Stimulated activated CD4-positive, alpha-beta T cell treated with anti-CD3 and anti-CD28 coated beads, Interleukin-1b, Interleukin-23, amount 100 ng/mL, for 4 hours (primary cell): ENCODE measurements around the gene RAMP2.
A peak's percentile ranks its signal among the peaks of the same experiment; 100 is the strongest.
"Not testable (repeated sequence)": the region's sequence is repeated elsewhere in the genome, so short reads cannot be mapped to it uniquely, and the experiment has no call there.

Experiments used
- DNase-seq, 2 donors: peaks; one replicate each; pipeline ENCODE4 v3.0.0-alpha.2; 2020; ENCODE audit warnings: low read depth in 2 of 2

RAMP2 gene

GRCh38 chr17:42768006-42768405 is 7.0 kb downstream of the RAMP2 start:
- DNase-seq: not testable (repeated sequence)

DNA sequence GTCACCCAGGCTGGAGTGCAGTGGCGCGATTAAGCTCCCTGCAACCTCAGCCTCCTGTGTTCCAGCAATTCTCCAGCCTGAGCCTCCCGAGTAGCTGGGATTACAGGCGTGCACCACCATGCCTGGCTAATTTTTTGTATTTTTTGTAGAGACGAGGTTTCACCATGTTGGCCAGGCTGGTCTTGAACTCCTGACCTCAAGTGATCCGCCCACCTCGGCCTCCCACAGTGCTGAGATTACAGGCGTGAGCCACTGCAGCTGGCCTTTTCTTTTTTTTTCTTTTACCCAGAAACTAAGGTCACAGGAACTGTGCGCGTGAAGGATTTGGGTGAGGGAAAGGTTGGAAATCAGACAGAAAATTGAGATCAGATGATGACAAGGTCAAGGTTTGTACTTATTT is 8.9 kb downstream of the RAMP2 start:
- not testable (repeated sequence) for DNase-seq

- DNase-seq: no peak
Observed at GRCh38 chr17:42772945-42773289, 11.9 kb downstream of the RAMP2 start.

DNA sequence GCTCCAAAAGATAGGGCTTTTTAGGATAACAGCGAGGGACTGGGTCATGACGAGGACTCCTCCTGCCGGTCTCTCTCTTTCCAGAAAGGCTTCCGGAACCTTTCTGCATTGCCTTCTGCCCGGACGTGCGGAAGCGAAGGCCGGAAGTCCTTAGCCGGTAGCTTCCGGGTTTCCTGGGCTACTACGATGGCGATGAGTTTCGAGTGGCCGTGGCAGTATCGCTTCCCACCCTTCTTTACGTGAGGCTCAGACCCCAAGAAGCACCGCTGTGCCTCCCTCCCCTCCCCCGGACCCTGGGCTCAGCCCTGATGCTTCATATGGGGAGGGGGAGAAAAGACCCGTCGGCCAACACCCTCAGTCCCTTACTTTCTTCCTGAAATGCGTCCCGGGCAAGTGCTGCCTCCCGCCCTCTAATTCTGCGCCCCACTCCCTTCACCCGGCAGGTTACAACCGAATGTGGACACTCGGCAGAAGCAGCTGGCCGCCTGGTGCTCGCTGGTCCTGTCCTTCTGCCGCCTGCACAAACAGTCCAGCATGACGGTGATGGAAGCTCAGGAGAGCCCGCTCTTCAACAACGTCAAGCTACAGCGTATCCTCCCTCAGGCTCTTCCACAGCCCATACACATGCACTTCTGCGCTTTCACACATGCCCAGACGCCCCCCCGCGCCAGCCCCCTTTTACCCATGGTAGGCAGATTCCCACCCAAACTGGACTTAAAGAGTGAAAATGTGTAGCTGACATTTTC is 12.4 kb downstream of the RAMP2 start, which contains the start of gene VPS25:
Gene VPS25 (plus strand): TSS at position 160 of the 746 bp plus-strand sequence. CDS start 27 bp downstream, at position 187.
- DNase-seq: peak; percentile 60 to 62

DNA sequence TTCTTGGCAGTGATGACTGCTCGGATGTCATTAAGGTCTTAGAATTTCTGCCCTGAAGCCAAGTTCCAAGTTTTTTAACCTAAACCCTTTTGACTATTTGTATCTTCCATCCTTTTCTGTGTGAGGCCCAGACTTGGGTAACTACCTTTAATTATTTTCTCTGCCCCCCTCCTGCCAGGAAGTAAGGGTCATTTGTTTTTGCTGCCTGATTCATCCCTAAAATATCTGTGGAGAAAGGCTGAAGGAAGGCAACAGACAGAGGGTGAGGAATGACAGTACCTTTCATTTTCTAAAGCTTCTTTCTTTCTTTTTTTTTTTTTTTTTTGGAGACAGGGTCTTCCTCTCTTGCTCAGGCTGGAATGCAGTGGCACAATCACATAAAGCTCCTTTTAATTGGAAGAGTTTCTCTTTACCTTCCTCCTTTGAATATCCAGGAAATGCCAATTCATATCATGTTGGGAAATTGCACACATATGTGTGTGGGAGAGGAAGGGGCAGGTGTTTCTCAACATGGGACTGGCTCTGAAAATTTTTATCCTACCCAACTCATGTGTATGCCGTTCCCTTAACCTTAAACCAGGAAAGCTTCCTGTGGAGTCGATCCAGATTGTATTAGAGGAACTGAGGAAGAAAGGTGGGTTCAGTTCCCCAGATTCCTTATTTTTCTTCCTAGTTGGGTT is 13.2 kb downstream of the RAMP2 start:
- DNase-seq: no peak

DNA sequence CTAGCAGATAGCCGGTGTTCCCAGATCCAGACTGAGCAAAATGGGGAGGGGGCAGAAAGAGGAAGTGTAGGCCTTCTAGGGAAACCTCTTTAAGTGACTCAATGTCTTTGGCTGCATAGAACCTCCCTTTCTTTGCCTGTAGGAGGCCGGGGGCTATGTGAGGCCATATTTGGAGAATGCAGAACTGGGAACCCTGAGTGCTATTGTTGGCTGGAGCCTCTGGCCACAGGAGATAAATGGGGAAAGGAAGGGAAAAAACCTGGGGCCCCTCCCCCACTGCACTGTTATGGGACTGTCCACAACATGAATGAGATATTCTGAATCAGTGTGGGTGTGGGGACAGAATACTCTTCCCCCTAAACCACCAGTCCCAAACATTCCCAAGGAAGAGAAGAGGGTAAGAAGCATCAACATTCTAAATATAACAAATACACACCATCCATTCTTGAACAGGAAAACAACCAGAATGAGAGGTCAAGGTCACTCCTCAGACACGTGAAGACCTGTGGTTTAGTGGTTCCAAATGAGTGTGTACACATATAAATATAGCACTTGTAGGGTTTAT is 14.6 kb downstream of the RAMP2 start:
- no peak for DNase-seq

DNA sequence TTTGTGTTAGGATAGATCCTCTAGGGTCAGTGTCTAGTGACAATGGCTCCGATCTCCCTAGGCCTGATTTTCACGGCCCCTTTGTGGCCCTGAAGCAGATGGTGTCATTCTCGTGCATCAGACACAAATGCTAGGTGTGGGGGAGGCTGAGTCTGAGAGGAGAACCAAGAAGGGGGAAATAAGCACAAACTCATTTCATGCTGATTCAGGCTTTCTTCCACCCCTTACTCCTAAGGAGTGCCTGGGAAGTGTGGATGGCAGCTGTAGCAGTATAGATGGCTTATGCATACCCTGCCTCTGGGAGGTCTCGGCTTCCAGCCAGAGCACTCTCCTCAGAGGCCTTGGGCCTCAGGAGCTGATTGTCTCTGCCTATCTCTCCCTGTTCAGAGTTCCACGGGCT is 17.5 kb downstream of the RAMP2 start:
- no peak for DNase-seq

- DNase-seq: no peak
Observed at GRCh38 chr17:42779304-42779935, 18.4 kb downstream of the RAMP2 start.

DNA sequence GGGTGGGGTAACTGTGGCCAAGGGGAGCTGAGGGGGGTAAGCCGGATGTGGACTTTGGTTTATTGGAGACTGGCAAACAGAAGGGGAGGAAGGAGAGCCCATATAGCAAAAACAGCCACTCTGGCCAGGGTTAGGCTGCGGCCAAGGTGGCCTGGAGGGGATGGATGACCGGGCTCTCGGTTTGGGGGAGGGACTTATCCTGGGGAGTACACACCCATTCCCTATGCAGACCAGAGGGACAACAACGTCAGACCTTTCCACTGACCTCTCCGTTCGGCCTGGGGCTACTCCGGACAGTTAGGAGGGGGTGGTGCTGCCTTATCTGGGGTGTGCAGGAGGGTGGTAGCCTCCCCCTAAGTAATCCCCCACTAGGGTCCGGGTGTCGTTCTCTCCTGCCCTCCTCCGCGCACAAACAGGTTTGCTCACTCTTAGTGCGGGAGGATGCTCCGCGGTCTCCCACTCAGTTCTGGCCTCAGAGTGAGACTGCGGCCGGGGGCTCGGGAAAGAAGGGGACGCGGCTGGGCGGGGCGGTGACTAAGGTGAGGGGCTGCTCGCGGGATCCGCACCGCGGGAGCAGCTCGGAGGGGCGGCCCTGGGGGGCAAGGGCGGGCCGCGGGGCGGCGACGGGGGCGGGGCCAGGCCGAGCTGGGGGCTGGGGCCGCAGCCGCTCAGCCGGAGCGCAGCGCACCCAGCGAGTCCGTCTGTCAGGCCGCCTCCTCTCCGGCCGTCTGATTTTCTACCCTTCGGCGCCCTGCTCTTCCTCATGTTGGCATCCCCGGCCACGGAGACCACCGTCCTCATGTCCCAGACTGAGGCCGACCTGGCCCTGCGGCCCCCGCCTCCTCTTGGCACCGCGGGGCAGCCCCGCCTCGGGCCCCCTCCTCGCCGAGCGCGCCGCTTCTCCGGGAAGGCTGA is 19.2 kb downstream of the RAMP2 start, which contains the start of gene WNK4:
Gene WNK4 (plus strand): TSS at position 675 of the 915 bp plus-strand sequence. CDS start 89 bp downstream, at position 764.
- DNase-seq: no peak

DNA sequence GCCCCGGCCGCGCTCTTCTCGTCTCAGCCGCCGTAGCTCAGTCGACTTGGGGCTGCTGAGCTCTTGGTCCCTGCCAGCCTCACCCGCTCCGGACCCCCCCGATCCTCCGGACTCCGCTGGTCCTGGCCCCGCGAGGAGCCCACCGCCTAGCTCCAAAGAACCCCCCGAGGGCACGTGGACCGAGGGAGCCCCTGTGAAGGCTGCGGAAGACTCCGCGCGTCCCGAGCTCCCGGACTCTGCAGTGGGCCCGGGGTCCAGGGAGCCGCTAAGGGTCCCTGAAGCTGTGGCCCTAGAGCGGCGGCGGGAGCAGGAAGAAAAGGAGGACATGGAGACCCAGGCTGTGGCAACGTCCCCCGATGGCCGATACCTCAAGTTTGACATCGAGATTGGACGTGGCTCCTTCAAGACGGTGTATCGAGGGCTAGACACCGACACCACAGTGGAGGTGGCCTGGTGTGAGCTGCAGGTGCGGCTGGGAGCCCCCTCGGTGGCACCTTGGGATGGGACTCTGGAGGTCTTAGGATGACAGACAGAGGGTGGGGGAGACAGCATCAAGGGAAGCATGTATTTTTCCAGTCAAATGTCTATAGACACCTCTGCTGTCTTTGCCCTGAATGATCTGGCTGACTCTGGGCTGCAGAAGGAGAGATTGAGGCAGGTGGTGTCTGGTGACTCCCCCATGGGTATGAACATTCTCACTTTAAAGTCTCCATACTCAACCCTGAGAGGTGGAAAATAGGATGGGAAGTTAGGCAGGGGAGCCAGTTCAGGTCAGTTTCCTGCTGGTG is 20.0 kb downstream of the RAMP2 start:
- no peak for DNase-seq

GRCh38 chr17:42781639-42782165 is 20.7 kb downstream of the RAMP2 start:
- no peak for DNase-seq

DNA sequence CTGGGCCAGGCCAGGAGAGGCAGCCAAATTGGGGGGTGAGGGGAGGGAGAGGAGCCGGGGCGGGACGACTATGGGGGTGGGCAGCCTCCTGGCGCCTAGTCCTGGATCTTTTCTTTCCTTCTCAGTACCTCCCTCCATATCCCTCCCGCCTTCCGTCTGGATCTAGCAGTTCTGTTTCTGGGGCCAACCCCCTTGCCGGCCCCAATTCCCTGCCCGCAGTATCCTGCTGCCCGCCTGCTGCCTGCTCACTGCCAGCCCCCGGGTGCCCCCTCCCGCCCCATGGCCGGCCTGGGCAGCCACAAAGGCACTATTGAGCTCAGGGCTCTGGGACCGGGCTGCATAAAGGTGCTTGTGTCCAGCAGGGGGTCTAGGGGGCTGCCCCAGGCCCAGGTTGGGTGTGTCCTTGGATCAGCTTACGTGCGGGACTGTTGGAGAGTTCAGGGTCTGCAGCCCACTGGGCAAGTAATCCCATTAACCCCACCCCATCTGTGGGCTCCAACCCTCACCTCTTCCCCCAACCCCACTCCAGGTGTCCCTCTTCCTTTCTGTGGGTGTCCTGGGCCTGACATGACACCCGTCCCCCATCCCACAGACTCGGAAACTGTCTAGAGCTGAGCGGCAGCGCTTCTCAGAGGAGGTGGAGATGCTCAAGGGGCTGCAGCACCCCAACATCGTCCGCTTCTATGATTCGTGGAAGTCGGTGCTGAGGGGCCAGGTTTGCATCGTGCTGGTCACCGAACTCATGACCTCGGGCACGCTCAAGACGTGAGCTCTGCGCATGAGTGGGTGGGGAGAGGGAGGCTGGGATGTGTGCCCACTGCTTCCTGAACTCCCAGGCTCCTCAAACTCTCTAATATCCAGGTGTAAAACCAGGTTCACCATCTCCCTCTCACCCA is 21.4 kb downstream of the RAMP2 start:
- no peak for DNase-seq

GRCh38 chr17:42783062-42783790 is 22.2 kb downstream of the RAMP2 start:
- no peak for DNase-seq

GRCh38 chr17:42783791-42784138 is 22.7 kb downstream of the RAMP2 start:
- DNase-seq: no peak

DNA sequence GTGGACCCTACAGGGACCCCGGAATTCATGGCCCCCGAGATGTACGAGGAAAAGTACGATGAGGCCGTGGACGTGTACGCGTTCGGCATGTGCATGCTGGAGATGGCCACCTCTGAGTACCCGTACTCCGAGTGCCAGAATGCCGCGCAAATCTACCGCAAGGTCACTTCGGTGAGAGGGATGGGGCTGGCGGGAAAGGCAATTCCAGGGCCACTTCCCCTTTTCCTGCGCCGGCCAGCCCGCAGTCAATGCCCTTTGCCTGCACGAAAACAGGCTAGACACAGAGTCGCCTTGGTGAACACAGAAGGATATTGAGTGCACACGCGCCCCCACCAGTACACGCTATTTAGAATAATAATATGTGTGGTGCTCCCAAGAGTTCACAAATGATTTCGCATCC is 23.4 kb downstream of the RAMP2 start:
- no peak for DNase-seq

DNA sequence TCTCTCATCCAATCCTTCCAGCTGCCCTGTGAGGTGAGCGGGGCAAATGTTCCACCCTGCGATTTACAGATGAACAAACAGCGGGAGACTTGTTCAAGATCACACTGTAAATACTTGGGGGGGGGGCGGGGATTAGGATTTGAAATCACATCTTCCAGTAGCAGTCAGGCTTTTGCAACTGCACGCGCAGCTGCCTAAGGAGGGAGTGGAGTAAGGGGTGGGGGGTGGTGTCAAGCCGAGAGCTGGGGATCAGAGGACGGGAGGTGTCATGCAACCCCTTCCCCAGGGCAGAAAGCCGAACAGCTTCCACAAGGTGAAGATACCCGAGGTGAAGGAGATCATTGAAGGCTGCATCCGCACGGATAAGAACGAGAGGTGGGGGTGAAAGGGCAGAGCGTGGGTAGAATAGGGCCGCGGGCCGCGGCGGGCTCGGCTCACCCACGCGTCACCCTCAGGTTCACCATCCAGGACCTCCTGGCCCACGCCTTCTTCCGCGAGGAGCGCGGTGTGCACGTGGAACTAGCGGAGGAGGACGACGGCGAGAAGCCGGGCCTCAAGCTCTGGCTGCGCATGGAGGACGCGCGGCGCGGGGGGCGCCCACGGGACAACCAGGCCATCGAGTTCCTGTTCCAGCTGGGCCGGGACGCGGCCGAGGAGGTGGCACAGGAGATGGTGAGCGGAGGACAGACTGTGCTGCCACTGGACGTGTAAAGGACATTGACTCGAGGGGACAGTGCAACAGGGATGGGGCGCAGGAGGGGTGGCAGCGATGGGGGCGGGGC is 24.0 kb downstream of the RAMP2 start:
- no peak for DNase-seq

DNA sequence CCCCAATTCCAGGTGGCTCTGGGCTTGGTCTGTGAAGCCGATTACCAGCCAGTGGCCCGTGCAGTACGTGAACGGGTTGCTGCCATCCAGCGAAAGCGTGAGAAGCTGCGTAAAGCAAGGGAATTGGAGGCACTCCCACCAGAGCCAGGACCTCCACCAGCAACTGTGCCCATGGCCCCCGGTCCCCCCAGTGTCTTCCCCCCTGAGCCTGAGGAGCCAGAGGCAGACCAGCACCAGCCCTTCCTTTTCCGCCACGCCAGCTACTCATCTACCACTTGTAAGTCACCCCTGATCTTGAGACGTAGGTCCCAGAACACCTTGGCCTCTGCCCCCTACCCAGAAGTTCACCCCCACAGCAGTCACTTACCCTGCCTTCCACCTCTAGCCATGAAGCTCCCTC is 26.2 kb downstream of the RAMP2 start:
- no peak for DNase-seq

DNA sequence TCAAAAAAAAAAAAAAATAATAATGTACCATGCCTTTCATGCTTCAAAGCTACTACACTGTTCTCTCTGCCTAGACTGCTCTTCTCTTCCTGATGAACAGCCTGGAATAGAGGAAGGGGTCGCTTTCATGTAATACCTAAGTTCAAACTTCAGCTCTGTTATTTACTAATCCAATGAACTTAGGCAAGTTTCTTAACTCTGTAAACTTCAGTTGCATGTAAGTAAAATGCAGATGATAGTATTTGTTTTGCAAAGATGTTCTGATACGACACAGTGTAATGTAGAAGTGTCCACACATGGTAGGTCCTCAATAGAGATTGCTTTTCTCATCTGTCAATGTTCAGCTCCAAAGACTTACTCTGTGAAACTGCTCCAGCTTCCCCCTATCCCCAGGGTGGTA is 30.9 kb downstream of the RAMP2 start:
- no peak for DNase-seq
